ENCODE data around the gene MYLK. TPM values are rescaled to one million over a fixed set of nuclear protein-coding genes. Genes with fewer than 3 reads are reported as not detected.

Gene MYLK
- total and polyA plus RNA-seq, 10 of the 15 experiments (the other 5 are each of a cell fraction or from before 2014, with no cell fraction given): 0.04 to 1.6 (median 0.42) TPM; not detected in 1

GRCh38 chr3:123788710-123789109 lies 95.4 kb downstream of the MYLK start:
- no peak for ATAC-seq
- WGBS (ENCODE audit: insufficient coverage, insufficient replicate concordance, low lambda C conversion rate, missing lambda C conversion rate): 79% methylated on average over 2 of the region's 2 CpGs
- Histone ChIP-seq H3K4me2 (ENCODE audit: control insufficient read depth, insufficient read depth) (no peak overlapping the region), H4K20me1 (ENCODE audit: control insufficient read depth, insufficient read depth) (no peaks in the 10 kb centered on the region), H3K9me3 (replicated peaks; ENCODE audit: control insufficient read depth, insufficient read depth, low read length) (no peaks in the 10 kb centered on the region), H3K4me3 (no peak overlapping the region), H3K9ac (ENCODE audit: control insufficient read depth, insufficient read depth, low read length) (no peak overlapping the region), H2AFZ (ENCODE audit: control insufficient read depth, low read depth, low read length) (no peak overlapping the region), H3K27me3 (replicated peaks in 1 of 2; ENCODE audit: control insufficient read depth in 2 of 2, insufficient read depth in 2 of 2, low read length in 1 of 2) (0 out of 4 replicates have a peak, but pooled peaks cover 0 to 2% of the 10 kb centered on the region in 2 experiments), H3K36me3 (ENCODE audit: control insufficient read depth in 2 of 2, insufficient read depth in 2 of 2, low read length in 1 of 2) (no peaks in the 10 kb centered on the region), H3K4me1 (ENCODE audit: control insufficient read depth, insufficient read depth, low read length) (no peaks in the 10 kb centered on the region), H3K79me2 (ENCODE audit: control insufficient read depth, insufficient read depth, low read length) (no peaks in the 10 kb centered on the region), H3K27ac (ENCODE audit: control insufficient read depth, insufficient read depth) (no peak overlapping the region)
- CTCF ChIA-PET: no interaction called here
- POLR2A ChIA-PET: no interaction called here
- SMC1A ChIA-PET (ENCODE audit: uncharacterized antibody, unreplicated experiment): no interaction called here
- intact Hi-C loops (cut with micrococcal nuclease; ENCODE audit: unreplicated experiment) (no loop called here), in situ Hi-C loops (cut with MboI) (no loop called here)
- no peak for FAIRE-seq
- TF ChIP-seq NFYB (IDR thresholded peaks at IDR 0.05; ENCODE audit: insufficient read depth, low read depth, low read length) (no peak), HCFC1 (IDR thresholded peaks at IDR 0.05; ENCODE audit: low read length) (no peak), SRF (IDR thresholded peaks at IDR 0.05; ENCODE audit: low read depth in 2 of 2, low read length in 2 of 2) (no peak), PBX3 (IDR thresholded peaks at IDR 0.05; ENCODE audit: insufficient replicate concordance, low read depth, low read length) (no peak), KLF5 (IDR thresholded peaks at IDR 0.05; ENCODE audit: partially characterized antibody) (no peak), GABPA (IDR thresholded peaks at IDR 0.05; ENCODE audit: low read depth) (no peak), CHD1 (IDR thresholded peaks at IDR 0.05; ENCODE audit: low read depth, low read length) (no peak), TCF3 (IDR thresholded peaks at IDR 0.05; ENCODE audit: borderline replicate concordance, insufficient read depth, low read depth, low read length) (no peak), POLR2AphosphoS5 (IDR thresholded peaks at IDR 0.05; ENCODE audit: low read length) (no peak), PRDM15 (CRISPR knock-in tag; IDR thresholded peaks at IDR 0.05) (no peak)
- DNase-seq (ENCODE audit: low read depth, low spot score): no peak
- BruUV-seq (replicated peaks): no TSS peak
- RAD21 ChIA-PET (ENCODE audit: unreplicated experiment): no interaction called here
